Epidermal melanocyte (primary cell): ENCODE measurements around the gene TEAD2.

ENCODE experiments used
- DNase-seq: peaks from one replicate; pipeline ENCODE4 v3.0.0; 2011; ENCODE audit warnings: low spot score; ENCODE audit not compliant: insufficient read length

The TEAD2 gene

DNA sequence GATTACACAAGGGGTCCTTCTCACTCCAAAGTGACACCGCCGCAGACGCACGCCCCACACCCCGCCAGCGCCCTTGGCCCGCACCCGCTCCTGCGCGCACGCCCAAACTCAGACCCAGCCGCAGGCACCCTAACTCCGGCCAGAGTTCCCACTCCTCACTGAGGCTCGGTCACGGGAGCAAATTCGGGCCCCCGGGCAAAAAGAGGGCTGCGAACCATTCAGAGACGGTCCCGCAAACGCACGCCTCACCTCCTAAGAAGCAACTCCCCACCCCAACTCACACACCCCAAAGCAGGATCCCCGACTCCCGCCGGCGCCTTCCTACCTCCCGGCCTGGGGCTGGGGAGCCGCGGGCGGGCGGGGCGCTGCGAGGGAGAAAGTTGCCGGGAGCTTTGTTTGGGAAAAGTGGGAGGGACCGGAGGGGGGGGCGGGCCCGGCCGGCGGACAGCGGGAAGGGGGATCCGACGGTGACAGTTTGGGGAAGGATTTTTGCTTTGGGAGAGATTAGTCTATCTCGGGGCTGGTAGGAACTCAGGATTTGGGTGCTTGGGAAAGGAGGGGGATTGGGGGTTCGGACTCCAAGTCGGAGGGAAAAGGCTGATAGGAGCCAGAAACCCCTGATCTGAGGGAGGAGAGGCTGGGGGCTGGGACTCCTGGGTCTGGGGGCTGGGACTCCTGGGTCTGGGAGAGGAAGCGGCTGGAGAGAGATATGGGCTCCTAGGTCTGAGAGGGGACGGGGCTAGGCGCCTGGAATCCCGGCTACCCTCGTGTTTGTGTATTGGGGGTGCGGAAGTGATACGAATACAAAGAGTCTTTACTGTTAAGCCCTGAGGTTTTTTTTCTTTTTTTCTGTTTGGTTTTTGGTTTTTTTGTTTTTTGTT lies at the start of gene TEAD2:
Gene TEAD2 (minus strand): TSS at position 369 of the 881 bp plus-strand sequence. CDS start 2,341 bp downstream, outside the sequence.
- DNase-seq: peak; percentile 67

DNA sequence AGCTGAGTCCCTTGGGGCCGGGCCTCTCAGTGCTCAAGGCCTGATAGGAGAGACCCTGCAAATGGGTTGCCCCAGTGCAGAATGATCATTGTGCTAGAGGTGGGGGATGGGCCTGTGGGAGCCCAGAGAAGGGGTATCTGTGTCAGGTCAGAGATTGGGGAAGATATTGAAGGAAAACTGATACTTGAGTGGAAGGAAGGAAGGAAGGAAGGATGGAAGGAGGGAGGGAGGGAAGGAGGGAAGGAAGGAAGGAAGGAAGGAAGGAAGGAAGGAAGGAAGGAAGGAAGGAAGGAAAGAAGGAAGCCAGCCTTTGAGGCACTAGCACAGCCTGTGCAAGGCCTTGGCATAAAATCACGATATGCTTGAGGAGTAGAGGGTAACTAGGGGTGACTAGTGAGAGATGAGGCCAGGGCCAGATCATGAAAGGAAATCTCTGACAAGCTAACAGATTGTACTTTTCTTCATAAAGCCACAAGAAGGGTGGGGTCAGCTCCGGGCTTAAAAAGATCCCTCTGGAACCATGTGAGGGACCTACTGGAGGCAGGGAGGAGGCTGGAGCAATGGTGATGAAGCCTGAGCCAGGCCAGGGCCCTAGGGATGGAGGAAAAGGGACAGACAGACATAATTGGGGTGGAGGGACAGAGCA lies 49.6 kb upstream of the TEAD2 start:
- DNase-seq: no peak

DNA sequence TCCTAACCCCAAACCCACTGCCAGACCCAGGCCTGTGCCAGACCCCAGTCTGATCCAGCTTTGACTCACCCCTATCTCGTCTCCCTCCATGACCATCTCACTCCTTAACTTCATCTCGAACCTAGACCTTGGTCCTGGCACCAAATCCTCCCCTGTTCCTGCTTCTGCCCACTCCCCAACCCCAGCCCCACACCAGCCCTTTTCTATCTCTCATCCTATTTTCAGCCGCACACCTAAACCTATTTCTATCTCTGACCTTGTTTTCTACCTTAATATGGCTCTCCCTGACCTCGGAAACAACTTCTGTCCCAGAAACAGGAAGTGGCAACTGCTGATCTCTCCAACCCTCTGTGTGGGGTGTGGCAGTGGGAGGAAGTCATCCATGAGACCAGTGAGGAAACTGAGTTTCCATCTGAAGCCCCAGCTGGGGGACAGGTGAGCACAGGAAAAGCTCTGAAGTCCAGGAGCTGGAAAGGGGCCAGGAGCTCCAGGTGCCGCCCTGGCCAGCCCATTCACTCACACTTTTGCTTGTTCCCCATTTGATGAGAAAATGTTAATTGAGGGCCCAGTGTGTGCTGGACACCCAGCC lies 47.3 kb upstream of the TEAD2 start:
- DNase-seq: peak; percentile 0

GRCh38 chr19:49408816-49409440 lies 46.7 kb upstream of the TEAD2 start:
- DNase-seq: peak; percentile 9

DNA sequence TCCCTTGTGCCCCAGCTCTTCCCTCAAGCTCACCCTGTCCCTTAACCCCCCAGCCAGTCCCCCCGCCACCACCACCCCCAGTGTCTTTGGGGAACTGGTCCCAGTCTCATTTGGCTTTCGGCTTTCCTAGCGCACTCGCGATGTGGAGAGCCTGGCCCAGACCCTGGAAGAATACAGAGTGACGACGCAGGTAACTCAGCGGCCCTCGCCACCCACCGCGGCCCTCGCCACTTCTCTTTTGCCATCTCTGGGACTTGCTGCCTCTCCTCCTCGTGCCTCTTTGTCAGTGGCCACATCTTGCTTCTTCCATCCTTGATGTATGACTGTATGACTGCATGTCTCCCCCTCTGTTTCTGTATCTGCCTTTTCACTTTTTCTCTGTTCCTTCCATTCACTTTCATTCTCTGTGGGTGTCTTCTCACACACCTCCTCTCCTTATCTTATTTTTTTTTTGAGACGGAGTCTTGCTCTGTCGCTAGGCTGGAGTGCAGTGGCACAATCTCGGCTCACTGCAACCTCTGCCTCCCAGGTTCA lies 45.3 kb upstream of the TEAD2 start:
- DNase-seq: no peak

GRCh38 chr19:49407079-49407478 lies 44.9 kb upstream of the TEAD2 start:
- no peak for DNase-seq

- no peak for DNase-seq
These were observed 41.4 kb upstream of the TEAD2 start for GRCh38 chr19:49403404-49404187.

GRCh38 chr19:49400029-49400428 lies 37.8 kb upstream of the TEAD2 start:
- no peak for DNase-seq

- no peak for DNase-seq
These were observed 36.7 kb upstream of the TEAD2 start for GRCh38 chr19:49398931-49399330.

- no peak for DNase-seq
These were observed 35.9 kb upstream of the TEAD2 start for GRCh38 chr19:49398001-49398615.

- no peak for DNase-seq
These were observed 34.7 kb upstream of the TEAD2 start for GRCh38 chr19:49396738-49397505.

DNA sequence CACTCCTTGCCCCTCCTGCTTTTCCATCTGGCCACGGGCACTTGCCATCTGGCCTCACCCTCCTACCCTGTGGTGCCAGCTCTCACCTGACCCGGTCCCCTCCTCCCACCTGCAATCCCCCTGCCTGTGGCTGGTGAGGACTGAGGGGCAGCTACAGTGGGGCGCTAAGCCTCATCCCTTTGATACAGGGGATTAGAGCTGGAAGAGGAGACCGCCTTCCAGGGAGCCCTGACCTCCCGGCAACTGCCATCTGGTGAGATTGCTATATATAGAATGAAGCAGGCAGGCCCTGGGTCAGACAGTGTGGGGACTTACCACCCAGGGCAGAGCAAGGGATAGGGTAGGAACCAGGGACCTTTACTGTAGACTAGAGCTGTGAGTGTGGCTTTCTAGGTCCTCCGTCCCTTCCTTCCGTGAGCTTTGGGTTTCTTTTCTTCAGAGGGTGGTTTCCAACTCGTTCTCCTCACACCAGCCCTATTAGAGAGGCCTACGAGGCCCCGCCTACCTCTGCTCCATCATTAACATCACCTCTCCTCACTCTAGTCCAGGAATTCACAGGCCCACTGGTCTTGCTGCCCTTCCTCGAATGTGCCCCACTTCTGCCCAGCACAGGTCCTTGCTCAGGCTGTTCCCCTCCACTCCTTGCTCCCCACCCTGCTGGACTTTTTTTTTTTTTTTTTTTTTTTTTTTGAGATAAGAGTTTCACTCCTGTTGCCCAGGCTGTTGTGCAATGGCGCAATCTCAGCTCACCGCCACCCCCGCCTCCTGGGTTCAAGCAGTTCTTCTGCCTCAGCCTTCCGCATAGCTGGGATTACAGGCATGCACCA lies 33.6 kb upstream of the TEAD2 start:
- DNase-seq: no peak

DNA sequence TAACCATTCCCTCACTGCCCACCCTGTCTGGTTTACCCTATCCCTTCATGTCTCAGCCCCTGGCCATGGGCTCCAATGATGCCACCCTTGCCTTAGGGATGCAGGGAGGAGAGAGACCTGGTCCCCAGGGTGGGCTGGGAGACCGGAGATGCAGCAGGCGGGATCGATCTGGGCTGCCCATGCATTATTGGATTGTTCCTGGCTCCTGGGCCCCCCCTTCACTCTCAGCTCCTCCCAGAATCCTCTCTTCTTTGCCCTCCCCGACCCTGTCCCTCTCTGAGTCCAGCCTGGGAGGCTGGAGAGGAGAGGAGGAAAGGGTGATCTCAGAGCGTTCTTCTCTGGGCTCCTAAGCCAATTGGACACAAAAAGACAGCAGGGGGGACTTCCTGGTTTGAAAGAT lies 31.7 kb upstream of the TEAD2 start:
- DNase-seq: no peak

DNA sequence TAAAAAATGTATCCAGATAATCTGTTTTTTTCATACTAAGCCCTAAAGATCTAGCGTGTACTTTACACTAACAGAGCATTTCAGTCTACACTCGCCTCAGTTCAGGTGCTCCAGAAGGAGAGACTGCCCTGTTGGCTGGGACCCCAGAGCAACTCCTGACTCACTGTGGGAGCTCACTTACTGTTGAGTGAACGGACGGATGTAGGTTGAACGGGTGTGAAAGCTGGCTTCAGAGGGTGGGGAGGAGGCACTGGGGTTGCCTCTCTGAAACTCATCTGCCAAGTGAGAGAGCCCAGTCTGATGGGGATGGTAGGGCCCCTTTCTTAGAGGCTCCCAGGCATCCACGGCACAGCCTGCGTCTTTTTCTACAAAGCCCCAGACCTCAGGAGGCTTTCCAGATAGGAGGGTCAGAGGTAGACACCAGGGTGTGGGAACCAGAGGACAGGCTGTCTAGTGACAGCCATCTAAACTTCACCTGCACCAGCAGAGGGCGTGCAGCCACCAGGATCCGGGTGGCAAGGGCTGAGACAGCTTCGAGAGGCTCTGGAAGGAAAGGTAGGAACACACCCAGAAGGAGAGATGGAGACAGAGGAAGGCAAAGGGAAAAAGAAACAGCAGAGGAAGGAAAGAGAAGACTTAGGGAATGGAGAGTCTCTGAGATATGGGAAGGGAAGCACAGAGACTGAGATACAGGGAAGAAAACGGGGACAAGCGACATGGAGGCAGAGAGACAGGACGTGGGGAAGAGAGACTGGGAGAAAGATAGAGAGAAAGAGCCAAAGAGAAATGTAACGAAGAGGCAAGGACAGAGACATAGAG lies 29.6 kb upstream of the TEAD2 start:
- DNase-seq: peak; percentile 81

DNA sequence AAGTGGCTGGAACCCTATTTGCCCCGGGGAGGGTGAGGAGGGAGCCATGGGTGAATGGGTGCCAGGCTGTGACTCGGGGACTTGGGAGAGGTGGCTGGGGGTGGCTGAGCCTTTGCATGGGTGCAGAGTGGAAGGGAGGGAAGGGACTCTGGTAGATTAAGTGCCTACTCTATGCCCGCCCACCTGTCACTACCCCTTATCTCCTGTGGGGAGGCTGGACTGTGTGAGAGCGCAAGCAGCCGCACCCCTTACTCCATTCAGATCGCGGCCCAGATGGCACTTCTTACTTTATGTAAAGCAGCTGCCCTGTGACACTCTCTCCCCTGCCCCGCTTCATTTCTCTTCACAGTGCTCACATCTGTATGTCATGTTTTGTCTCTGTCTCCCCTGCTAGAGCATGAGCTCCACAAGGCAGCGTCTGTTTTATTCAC lies 28.7 kb upstream of the TEAD2 start:
- no peak for DNase-seq

DNA sequence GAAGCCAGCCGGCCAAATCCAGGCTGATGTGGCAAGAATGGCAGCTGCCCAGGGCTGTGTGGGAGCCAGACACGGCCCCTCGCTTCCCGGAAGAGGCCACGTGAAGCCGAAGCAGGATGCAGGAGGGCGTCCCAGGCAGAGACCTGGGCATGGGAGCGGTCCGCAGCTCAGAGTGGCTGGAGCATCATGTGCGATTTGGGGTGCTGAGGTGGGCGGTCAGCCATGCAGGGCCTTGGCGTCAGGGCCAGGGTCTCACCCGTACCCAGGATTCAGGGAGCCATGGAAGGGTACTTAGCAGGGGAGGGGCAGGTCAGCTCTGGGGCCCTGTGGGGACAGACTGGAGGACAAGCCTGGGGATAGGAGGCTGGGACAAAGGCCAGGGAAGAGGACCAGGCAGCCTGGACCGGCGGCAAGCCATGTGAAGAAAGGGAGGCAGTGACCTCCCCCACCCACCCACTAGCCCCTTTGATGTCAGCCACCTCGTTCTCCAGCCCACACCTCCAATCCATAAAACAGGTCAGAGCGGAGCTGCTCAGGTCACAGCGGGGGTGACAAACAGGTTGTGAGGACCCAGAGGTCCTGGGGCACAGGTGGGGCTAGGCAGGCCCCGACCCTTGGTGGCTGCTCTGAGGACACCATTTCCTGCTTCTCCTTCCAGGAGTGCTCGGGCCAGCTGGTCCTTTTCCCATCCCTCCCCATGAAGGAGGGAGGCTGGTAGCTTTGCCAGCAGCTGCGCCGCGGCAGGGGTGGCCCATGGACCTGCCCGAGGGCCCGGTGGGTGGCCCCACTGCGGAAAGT lies 28.1 kb upstream of the TEAD2 start:
- no peak for DNase-seq

DNA sequence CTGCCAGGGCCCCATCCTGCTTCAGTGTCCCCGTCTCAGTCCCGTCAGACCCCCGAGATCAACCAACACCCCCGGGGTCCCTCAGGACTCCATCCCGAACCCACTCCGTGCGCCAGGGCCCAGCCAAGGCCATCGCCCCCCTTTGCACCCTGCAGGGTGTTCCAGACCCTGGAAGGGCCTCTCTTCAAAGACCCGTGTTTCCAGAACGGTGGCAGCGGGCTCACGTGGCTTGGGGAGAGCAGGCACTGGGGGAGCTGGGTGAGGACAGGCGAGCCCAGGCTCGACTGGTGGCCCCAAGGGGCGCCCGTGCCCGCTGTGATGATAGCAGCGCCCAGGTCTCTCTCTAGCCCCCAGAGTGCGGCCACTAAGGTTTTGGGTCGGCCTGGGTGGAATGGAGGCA lies 27.2 kb upstream of the TEAD2 start:
- DNase-seq: no peak
